ENCODE measurements around the gene CEP55.

DNA sequence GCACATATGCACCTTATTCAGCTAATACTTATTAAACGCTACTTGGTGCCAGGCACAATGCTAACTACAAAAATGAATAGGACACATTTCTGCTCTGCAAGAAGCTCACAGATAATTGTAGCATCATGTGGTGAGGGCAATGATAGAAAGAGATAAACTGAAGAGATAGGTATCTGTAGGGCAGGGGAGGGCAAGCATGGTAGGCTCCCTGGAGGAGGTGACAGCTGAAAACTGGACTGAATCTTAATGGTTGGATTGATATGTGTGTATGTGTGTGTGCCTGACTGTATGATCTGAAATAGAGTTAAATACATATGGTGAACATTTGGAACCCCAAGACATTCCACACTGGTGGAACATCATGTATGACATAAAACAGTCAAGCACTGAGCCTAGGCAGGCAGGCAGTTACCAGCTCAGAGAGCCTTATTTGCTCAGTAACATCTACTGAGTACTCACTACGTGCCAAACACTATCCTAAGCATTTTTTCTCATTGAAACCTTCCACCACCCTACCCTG, 4.8 kb upstream of the CEP55 start:
- TF ChIP-seq, protein P1, sequence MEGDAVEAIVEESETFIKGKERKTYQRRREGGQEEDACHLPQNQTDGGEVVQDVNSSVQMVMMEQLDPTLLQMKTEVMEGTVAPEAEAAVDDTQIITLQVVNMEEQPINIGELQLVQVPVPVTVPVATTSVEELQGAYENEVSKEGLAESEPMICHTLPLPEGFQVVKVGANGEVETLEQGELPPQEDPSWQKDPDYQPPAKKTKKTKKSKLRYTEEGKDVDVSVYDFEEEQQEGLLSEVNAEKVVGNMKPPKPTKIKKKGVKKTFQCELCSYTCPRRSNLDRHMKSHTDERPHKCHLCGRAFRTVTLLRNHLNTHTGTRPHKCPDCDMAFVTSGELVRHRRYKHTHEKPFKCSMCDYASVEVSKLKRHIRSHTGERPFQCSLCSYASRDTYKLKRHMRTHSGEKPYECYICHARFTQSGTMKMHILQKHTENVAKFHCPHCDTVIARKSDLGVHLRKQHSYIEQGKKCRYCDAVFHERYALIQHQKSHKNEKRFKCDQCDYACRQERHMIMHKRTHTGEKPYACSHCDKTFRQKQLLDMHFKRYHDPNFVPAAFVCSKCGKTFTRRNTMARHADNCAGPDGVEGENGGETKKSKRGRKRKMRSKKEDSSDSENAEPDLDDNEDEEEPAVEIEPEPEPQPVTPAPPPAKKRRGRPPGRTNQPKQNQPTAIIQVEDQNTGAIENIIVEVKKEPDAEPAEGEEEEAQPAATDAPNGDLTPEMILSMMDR (conservative IDR thresholded peaks at IDR 0.05; ENCODE audit: low read depth, low read length) = no peak
- TF ChIP-seq EZH2phosphoT487 (IDR thresholded peaks at IDR 0.05; ENCODE audit: borderline replicate concordance, low read length) = no peak
